BJ (cell line): ENCODE data around the gene HMOX1. TPM values are rescaled to one million over a fixed set of nuclear protein-coding genes. Genes with fewer than 3 reads are reported as not detected.
"Not testable (repeated sequence)": the region's sequence is repeated elsewhere in the genome, so short reads cannot be mapped to it uniquely, and the experiment has no call there.

ENCODE experiments used
- CTCF ChIA-PET: fragments of 350-600 bp; formaldehyde crosslinking; extraction: SDS; loops from one replicate; lab custom pipeline; 2021; ENCODE audit warnings: antibody characterized with exemption, inconsistent platforms; lab: Yijun Ruan, JAX
- POLR2A ChIA-PET: fragments of 300-600 bp; sonication (Branson Sonifier 250); formaldehyde crosslinking; extraction: SDS; loops from one replicate; lab custom pipeline; 2021; ENCODE audit warnings: antibody characterized with exemption; lab: Charles Lee
- DNase-seq: peaks from one replicate; pipeline ENCODE4 v3.0.0-alpha.2; 2011; ENCODE audit warnings: low read depth
- H3K27me3 ChIP-seq: 2 replicates; pipeline ENCODE4 v1.6.0; 2011; ENCODE audit warnings: low read length; ENCODE audit not compliant: control insufficient read depth, insufficient read depth
- H3K36me3 ChIP-seq: 2 replicates; pipeline ENCODE4 v1.5.1; 2011; ENCODE audit warnings: low read length; ENCODE audit not compliant: control insufficient read depth, insufficient read depth
- H3K4me3 ChIP-seq: 2 replicates; pipeline ENCODE4 v1.5.1; 2011; ENCODE audit warnings: low read depth, mild to moderate bottlenecking, control low read depth, low read length
- CTCF ChIP-seq: IDR thresholded peaks from 2 replicates; pipeline ENCODE4 v1.5.1; 2011; ENCODE audit warnings: low read depth, mild to moderate bottlenecking, control low read depth, inconsistent platforms, low read length, moderate library complexity; ENCODE audit not compliant: insufficient read depth
- polyA plus RNA-seq: library from polyadenylated mRNA; depleted of rRNA; stranded (reverse); fragments of >200 nt; gene quantifications from 2 replicates; pipeline ENCODE4 v1.2.3, GENCODE V29; 2011

Gene HMOX1
- polyA plus RNA-seq, 1 experiment, result 71.2 TPM

- no peaks in the 10 kb centered on the region for H3K27me3 ChIP-seq
- H3K4me3 ChIP-seq, result no peak overlapping the region
- no peak for TF ChIP-seq CTCF
- no peaks in the 10 kb centered on the region; the same call in 1 of the 2 replicates for H3K36me3 ChIP-seq
- no peak for DNase-seq
- POLR2A ChIA-PET, result no interaction called here
- CTCF ChIA-PET, result interaction anchor here (11.9 kb wide), 1 partner anchor 142 kb away, joined by 220 read pairs; no protein-coding TSS in a partner anchor
Measured at GRCh38 chr22:35436421-35436820, 55.5 kb downstream of the HMOX1 start.

- TF ChIP-seq CTCF, result no peak
- DNase-seq, result no peak
- ChIA-PET CTCF (interaction anchor here (11.9 kb wide), 1 partner anchor 141 kb away, joined by 220 read pairs; no protein-coding TSS in a partner anchor), POLR2A (no interaction called here)
- no peaks in the 10 kb centered on the region; the same call in 1 of the 2 replicates for H3K36me3 ChIP-seq
- no peak overlapping the region for H3K4me3 ChIP-seq
- no peaks in the 10 kb centered on the region for H3K27me3 ChIP-seq
Measured at GRCh38 chr22:35437049-35437448, 56.2 kb downstream of the HMOX1 start.

GRCh38 chr22:35438673-35439364, 57.9 kb downstream of the HMOX1 start:
- POLR2A ChIA-PET, DNase-seq, CTCF ChIA-PET: not testable (repeated sequence)

GRCh38 chr22:35439365-35439717, 58.4 kb downstream of the HMOX1 start:
- no peak for TF ChIP-seq CTCF
- H3K4me3 ChIP-seq, result no peak overlapping the region
- no peak for DNase-seq
- POLR2A ChIA-PET, result no interaction called here
- H3K36me3 ChIP-seq, result no peaks in the 10 kb centered on the region
- no peaks in the 10 kb centered on the region for H3K27me3 ChIP-seq
- CTCF ChIA-PET, result no interaction called here

More at GRCh38 chr22:35438673-35439364, 57.9 kb downstream of the HMOX1 start:
- H3K4me3 ChIP-seq, H3K27me3 ChIP-seq, H3K36me3 ChIP-seq: not testable (repeated sequence)

- Histone ChIP-seq H3K36me3 (no peaks in the 10 kb centered on the region), H3K4me3 (no peak overlapping the region), H3K27me3 (no peaks in the 10 kb centered on the region)
- DNase-seq, result no peak
- TF ChIP-seq CTCF, result no peak
- ChIA-PET CTCF (no interaction called here), POLR2A (no interaction called here)
Measured at GRCh38 chr22:35440129-35440528, 59.2 kb downstream of the HMOX1 start.
